Mesenchymal stem cell (in vitro differentiated cells and primary cell): Measurements from ENCODE around the gene OR5AU1.
"Not testable (repeated sequence)": the region's sequence is repeated elsewhere in the genome, so short reads cannot be mapped to it uniquely, and the experiment has no call there.

Experiments used
- DNase-seq: peaks from one replicate; pipeline ENCODE4 v3.0.0-alpha.2; 2013
- H2AFZ ChIP-seq: one replicate; pipeline ENCODE4 v1.6.1; 2013; ENCODE audit warnings: low read depth, mild to moderate bottlenecking, control low read depth, inconsistent platforms, low read length, moderate library complexity
- H2AK5ac ChIP-seq: 2 replicates; pipeline ENCODE4 v1.6.1; 2013; ENCODE audit warnings: low read length, moderate library complexity, mild to moderate bottlenecking, inconsistent platforms; ENCODE audit not compliant: severe bottlenecking
- H2BK120ac ChIP-seq: one replicate; pipeline ENCODE4 v1.6.1; 2013; ENCODE audit warnings: low read depth, mild to moderate bottlenecking, inconsistent platforms, low read length, moderate library complexity
- H2BK12ac ChIP-seq, 2 experiments: one replicate each; pipeline ENCODE4 v1.6.1; 2013; ENCODE audit warnings: inconsistent platforms in 2 of 2, low read length in 2 of 2, mild to moderate bottlenecking in 2 of 2, moderate library complexity in 2 of 2, control low read depth in 1 of 2
- H2BK15ac ChIP-seq: one replicate; pipeline ENCODE4 v1.6.1; 2013; ENCODE audit warnings: mild to moderate bottlenecking, low read depth, inconsistent platforms; ENCODE audit not compliant: poor library complexity, severe bottlenecking
- H2BK5ac ChIP-seq: 2 replicates; pipeline ENCODE4 v1.6.1; 2013; ENCODE audit warnings: low read depth, mild to moderate bottlenecking, low read length, control low read depth, inconsistent platforms; ENCODE audit not compliant: poor library complexity, severe bottlenecking
- H3K14ac ChIP-seq, 2 experiments: one replicate each; pipeline ENCODE4 v1.6.1; 2013; ENCODE audit warnings: inconsistent platforms in 2 of 2, low read length in 2 of 2, control low read depth in 1 of 2, mild to moderate bottlenecking in 1 of 2, moderate library complexity in 1 of 2
- H3K18ac ChIP-seq, 2 experiments: one replicate each; pipeline ENCODE4 v1.6.1; 2013; ENCODE audit warnings: inconsistent platforms in 2 of 2, low read length in 2 of 2, control low read depth in 1 of 2, low read depth in 1 of 2, mild to moderate bottlenecking in 1 of 2
- H3K23ac ChIP-seq, 2 experiments: one replicate each; pipeline ENCODE4 v1.6.1; 2013; ENCODE audit warnings: inconsistent platforms in 2 of 2, low read length in 2 of 2, mild to moderate bottlenecking in 2 of 2, moderate library complexity in 2 of 2, control low read depth in 1 of 2
- H3K27ac ChIP-seq: 2 replicates; pipeline ENCODE4 v1.5.1; 2013; ENCODE audit warnings: mild to moderate bottlenecking, moderate library complexity, low read length, control low read depth, inconsistent platforms; ENCODE audit not compliant: poor library complexity, severe bottlenecking
- H3K27me3 ChIP-seq, 2 experiments: 2 replicates each; pipeline versions ENCODE4 v1.6.1 to v1.7.0; 2013; ENCODE audit warnings: low read length in 2 of 2, mild to moderate bottlenecking in 2 of 2, moderate library complexity in 2 of 2, control low read depth in 1 of 2, inconsistent platforms in 1 of 2; ENCODE audit not compliant: control insufficient read depth in 1 of 2, insufficient read depth in 1 of 2
- H3K36me3 ChIP-seq, 2 experiments: 2 replicates each; pipeline versions ENCODE4 v1.6.1 to v1.7.0; 2013; ENCODE audit warnings: low read length in 2 of 2, control low read depth in 1 of 2, inconsistent platforms in 1 of 2, low read depth in 1 of 2, mild to moderate bottlenecking in 1 of 2; ENCODE audit not compliant: insufficient read depth in 2 of 2, control insufficient read depth in 1 of 2
- H3K4ac ChIP-seq, 2 experiments: one replicate each; pipeline ENCODE4 v1.6.1; 2013; ENCODE audit warnings: inconsistent platforms in 2 of 2, low read length in 2 of 2, mild to moderate bottlenecking in 2 of 2, moderate library complexity in 2 of 2, control low read depth in 1 of 2, low read depth in 1 of 2
- H3K4me1 ChIP-seq: 2 replicates; pipeline ENCODE4 v1.6.1; 2013; ENCODE audit warnings: low read depth, low read length, control low read depth; ENCODE audit not compliant: control insufficient read depth, insufficient read depth
- H3K4me2 ChIP-seq: 2 replicates; pipeline ENCODE4 v1.6.1; 2013; ENCODE audit warnings: low read length, mild to moderate bottlenecking, inconsistent platforms; ENCODE audit not compliant: poor library complexity, severe bottlenecking
- H3K4me3 ChIP-seq, 2 experiments: 2 replicates each; pipeline versions ENCODE4 v1.5.1 to v1.7.0; 2013; ENCODE audit warnings: low read length in 2 of 2, mild to moderate bottlenecking in 2 of 2, control low read depth in 1 of 2, low read depth in 1 of 2; ENCODE audit not compliant: insufficient read depth in 1 of 2
- H3K79me1 ChIP-seq: replicated peaks from 2 replicates; pipeline ENCODE4 v1.6.1; 2013; ENCODE audit warnings: mild to moderate bottlenecking, control low read depth, low read length, inconsistent platforms; ENCODE audit not compliant: poor library complexity, severe bottlenecking
- H3K9ac ChIP-seq: 2 replicates; pipeline ENCODE4 v1.7.0; 2013; ENCODE audit warnings: mild to moderate bottlenecking, low read length, moderate library complexity
- H3K9me3 ChIP-seq: 2 replicates; pipeline ENCODE4 v1.7.0; 2013; ENCODE audit warnings: mild to moderate bottlenecking, low read length; ENCODE audit not compliant: control insufficient read depth
- H4K8ac ChIP-seq: one replicate; pipeline ENCODE4 v1.6.1; 2013; ENCODE audit warnings: inconsistent platforms, mild to moderate bottlenecking, low read length, moderate library complexity
- H4K91ac ChIP-seq: one replicate; pipeline ENCODE4 v1.6.1; 2013; ENCODE audit warnings: mild to moderate bottlenecking, low read length, inconsistent platforms
- WGBS: methylation state at CpG from one replicate; pipeline ENCODE4 v1.1.7; 2013; ENCODE audit warnings: mixed read lengths; 5-methylcytosine and 5-hydroxymethylcytosine counted together

OR5AU1 gene

DNA sequence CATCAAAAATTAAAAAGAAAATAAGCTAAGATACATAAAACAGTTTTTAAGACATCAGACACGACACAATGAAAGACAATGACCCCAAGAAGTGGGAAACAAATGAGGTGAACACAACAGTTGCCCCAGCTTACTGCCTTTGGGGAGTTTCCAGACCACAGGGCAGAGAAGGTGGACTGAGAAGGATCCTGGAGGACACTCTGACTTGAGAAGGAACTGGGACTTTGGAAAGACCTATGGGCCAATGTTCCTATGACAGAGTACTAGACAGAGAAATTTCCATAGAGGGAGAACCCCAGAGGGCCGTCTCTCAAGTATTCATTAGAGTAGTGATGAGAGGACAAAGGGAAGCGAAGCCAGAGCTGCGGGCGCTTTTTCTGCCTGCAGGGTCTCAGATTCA, 6.2 kb upstream of the OR5AU1 start:
- H3K27ac ChIP-seq, result no peak overlapping the region
- H3K36me3 ChIP-seq, result no peaks in the 10 kb centered on the region
- H3K14ac ChIP-seq, result no peak overlapping the region
- no peak overlapping the region for H4K91ac ChIP-seq
- no peaks in the 10 kb centered on the region for H3K4me1 ChIP-seq
- WGBS, result 69% methylated on average over 5 of the region's 5 CpGs
- peaks cover 22 to 53% of the 10 kb centered on the region in 2 experiments for H3K27me3 ChIP-seq
- H2AFZ ChIP-seq, result no peak overlapping the region
- no peak overlapping the region for H3K4ac ChIP-seq
- no peaks in the 10 kb centered on the region for H3K79me1 ChIP-seq
- H2AK5ac ChIP-seq, result no peak overlapping the region
- no peak overlapping the region for H2BK15ac ChIP-seq
- no peak overlapping the region for H2BK120ac ChIP-seq
- no peak overlapping the region for H3K9ac ChIP-seq
- no peak overlapping the region for H2BK12ac ChIP-seq
- no peak for DNase-seq
- H3K4me2 ChIP-seq, result no peak overlapping the region
- H2BK5ac ChIP-seq, result no peak overlapping the region
- H3K23ac ChIP-seq, result no peak overlapping the region
- no peak overlapping the region for H3K18ac ChIP-seq
- no peak overlapping the region for H3K4me3 ChIP-seq
- H3K9me3 ChIP-seq, result peaks cover 6% of the 10 kb centered on the region
- H4K8ac ChIP-seq, result no peak overlapping the region

DNA sequence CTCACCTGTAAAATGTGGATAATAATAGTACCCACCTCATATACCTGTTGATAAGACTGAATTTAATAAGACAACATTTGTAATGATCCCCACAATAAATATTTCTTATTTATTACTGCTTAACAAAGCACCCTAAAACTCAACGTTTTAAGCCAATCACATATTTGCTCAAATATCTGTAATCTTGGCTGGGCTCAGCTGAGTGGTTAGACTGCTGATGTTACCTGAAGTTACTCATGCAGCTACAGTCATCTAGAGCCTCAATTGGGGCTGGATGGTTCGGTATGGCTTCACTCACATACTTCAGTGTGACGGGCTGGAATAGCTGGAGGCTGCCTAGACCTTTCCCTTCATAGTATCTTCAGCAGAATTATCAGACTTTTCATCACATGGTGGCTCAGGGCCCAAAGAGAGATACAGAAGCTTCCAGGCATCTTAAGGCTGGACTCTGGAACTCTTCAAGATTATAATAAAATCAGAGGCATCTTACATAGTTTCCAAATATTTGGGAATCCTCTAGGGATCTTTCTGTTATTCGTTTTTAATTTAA, 4.3 kb upstream of the OR5AU1 start:
- Histone ChIP-seq H4K91ac (no peak overlapping the region), H2AK5ac (no peak overlapping the region), H3K79me1 (no peaks in the 10 kb centered on the region), H2AFZ (no peak overlapping the region), H2BK120ac (no peak overlapping the region), H3K4ac (no peak overlapping the region), H4K8ac (no peak overlapping the region), H3K23ac (no peak overlapping the region), H3K36me3 (no peaks in the 10 kb centered on the region), H3K27ac (no peak overlapping the region), H3K4me1 (no peaks in the 10 kb centered on the region), H3K18ac (no peak overlapping the region), H2BK12ac (no peak overlapping the region), H3K27me3 (peaks cover 38 to 68% of the 10 kb centered on the region in 2 experiments), H3K14ac (no peak overlapping the region), H2BK5ac (no peak overlapping the region), H3K4me2 (no peak overlapping the region), H3K9ac (no peak overlapping the region), H3K4me3 (no peak overlapping the region), H3K9me3 (peaks cover 6% of the 10 kb centered on the region), H2BK15ac (no peak overlapping the region)
- 75% methylated on average over 3 of the region's 4 CpGs for WGBS
- DNase-seq, result no peak

DNA sequence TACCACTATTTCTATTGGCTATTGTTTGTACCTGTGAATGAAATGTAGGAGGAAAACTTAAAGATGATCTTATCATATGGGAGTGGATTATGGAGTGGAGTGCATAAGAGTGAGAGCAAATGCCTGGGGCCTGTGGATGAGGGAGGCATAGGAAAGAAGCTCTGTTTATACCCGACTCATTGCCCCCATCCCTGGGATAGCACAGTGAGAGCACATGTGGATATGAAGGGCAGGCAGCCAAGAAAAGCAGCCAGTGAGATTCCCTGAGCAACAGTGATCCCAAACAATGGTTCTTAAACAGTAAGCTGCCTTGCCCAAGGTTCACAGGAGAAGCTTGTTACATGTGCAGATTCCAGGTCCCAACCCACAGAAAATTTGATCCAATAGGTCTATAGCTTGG, 2.3 kb upstream of the OR5AU1 start:
- H4K91ac ChIP-seq, DNase-seq, H2BK120ac ChIP-seq, H3K4me2 ChIP-seq, H3K4me1 ChIP-seq, H3K9me3 ChIP-seq, H3K18ac ChIP-seq, H3K27ac ChIP-seq, H3K36me3 ChIP-seq, H3K79me1 ChIP-seq, H2AFZ ChIP-seq, H2BK5ac ChIP-seq, H3K23ac ChIP-seq, H3K4ac ChIP-seq, H3K4me3 ChIP-seq, H2BK12ac ChIP-seq, H4K8ac ChIP-seq, H2BK15ac ChIP-seq, H2AK5ac ChIP-seq, H3K14ac ChIP-seq, H3K9ac ChIP-seq: not testable (repeated sequence)
- peaks cover 36 to 63% of the 10 kb centered on the region in 2 experiments for H3K27me3 ChIP-seq
- 50% methylated on average over 1 of the region's 1 CpG for WGBS

DNA sequence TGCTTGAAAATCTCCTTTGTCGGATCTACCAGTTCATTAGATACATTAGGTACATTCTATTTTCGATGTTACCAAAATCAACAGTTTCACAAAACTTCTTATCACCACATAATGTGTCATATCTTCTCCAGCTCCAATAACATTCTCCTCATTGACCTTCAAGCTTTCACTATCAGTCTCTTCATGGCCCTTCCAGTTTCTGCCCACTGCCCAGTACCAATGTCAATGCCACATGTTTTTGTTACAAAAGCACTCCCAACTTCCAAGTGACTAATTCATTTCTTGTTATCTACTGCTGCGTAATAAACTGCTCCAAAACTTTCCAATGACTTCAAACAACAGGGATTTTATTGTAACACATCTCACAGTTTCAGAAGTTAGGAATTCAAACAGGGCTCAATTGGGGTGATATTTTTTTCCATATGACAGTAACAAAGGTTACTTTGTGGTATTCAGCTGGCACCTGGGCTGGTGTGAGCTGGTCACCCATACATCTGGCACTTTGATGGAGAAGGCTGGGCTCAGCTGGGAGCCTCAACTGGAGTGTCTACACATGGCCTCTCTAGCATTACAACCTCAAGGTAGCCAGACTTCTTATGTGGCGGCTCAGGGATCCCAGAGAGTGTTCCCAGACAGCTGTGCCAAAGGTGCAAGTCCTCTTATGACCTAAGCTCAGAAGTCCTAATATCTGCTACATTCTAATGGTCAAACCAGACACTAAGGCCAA, 6.1 kb downstream of the OR5AU1 start:
- WGBS, result 86% methylated on average over 4 of the region's 4 CpGs
- no peak overlapping the region for H3K4ac ChIP-seq
- no peaks in the 10 kb centered on the region for H3K4me1 ChIP-seq
- H3K23ac ChIP-seq, result no peak overlapping the region
- no peaks in the 10 kb centered on the region for H3K79me1 ChIP-seq
- no peaks in the 10 kb centered on the region for H3K36me3 ChIP-seq
- H3K18ac ChIP-seq, result no peak overlapping the region
- H3K9ac ChIP-seq, result no peak overlapping the region
- H3K4me3 ChIP-seq, result no peak overlapping the region
- no peak overlapping the region for H2BK120ac ChIP-seq
- no peak overlapping the region for H3K27ac ChIP-seq
- H3K14ac ChIP-seq, result no peak overlapping the region
- H2BK15ac ChIP-seq, result no peak overlapping the region
- H2AFZ ChIP-seq, result no peak overlapping the region
- no peak for DNase-seq
- H4K8ac ChIP-seq, result no peak overlapping the region
- H2BK5ac ChIP-seq, result no peak overlapping the region
- no peak overlapping the region for H2AK5ac ChIP-seq
- peaks cover 9% of the 10 kb centered on the region for H3K9me3 ChIP-seq
- H3K27me3 ChIP-seq, result peaks cover under 1 to 12% of the 10 kb centered on the region in 2 experiments
- no peak overlapping the region for H3K4me2 ChIP-seq
- no peak overlapping the region for H4K91ac ChIP-seq
- no peak overlapping the region for H2BK12ac ChIP-seq
